ENCODE data around the gene CMTM5. TPM values are rescaled to one million over a fixed set of nuclear protein-coding genes. Genes with fewer than 3 reads are reported as not detected.

CMTM5 gene
- total and polyA plus RNA-seq, 8 donors: 0.71 to 4.1 (median 2.7) TPM

GRCh38 chr14:23339506-23340268 lies 37.2 kb upstream of the CMTM5 start:
- ATAC-seq (no peak), DNase-seq (no peak)
- intact Hi-C loops (cut with DNase I): loop anchor here in 1 of 2 donors (10.0 kb wide), 1 partner anchor 135 kb away; no protein-coding TSS in a partner anchor
- Histone ChIP-seq H3K27ac (no peak overlapping the region), H3K9me3 (peaks cover 0 to 9% of the 10 kb centered on the region in 2 donors), H3K4me1 (no peaks in the 10 kb centered on the region), H3K36me3 (no peaks in the 10 kb centered on the region), H3K27me3 (no peaks in the 10 kb centered on the region), H3K4me3 (no peak overlapping the region)
- TF ChIP-seq CTCF (IDR thresholded peaks at IDR 0.05): no peak

GRCh38 chr14:23344481-23344880 lies 32.4 kb upstream of the CMTM5 start:
- ATAC-seq: no peak

GRCh38 chr14:23345987-23346692 lies 30.7 kb upstream of the CMTM5 start:
- Histone ChIP-seq H3K4me1 (no peaks in the 10 kb centered on the region), H3K27me3 (peaks cover 0 to 7% of the 10 kb centered on the region in 2 donors), H3K27ac (no peak overlapping the region), H3K4me3 (no peak overlapping the region), H3K9me3 (no peaks in the 10 kb centered on the region), H3K36me3 (no peaks in the 10 kb centered on the region)
- ATAC-seq (no peak), DNase-seq (no peak)
- TF ChIP-seq CTCF (IDR thresholded peaks at IDR 0.05): no peak
- intact Hi-C loops (cut with DNase I): loop anchor here in 1 of 2 donors (10.0 kb wide), 1 partner anchor 129 kb away; no protein-coding TSS in a partner anchor

More at GRCh38 chr14:23344481-23344880, 32.4 kb upstream of the CMTM5 start:
- Histone ChIP-seq H3K4me3 (no peak overlapping the region), H3K4me1 (no peaks in the 10 kb centered on the region), H3K36me3 (no peaks in the 10 kb centered on the region), H3K27ac (no peak overlapping the region), H3K9me3 (peaks cover 0 to 6% of the 10 kb centered on the region in 2 donors), H3K27me3 (no peaks in the 10 kb centered on the region)
- intact Hi-C loops (cut with DNase I): loop anchor here in 1 of 2 donors (10.0 kb wide), 1 partner anchor 130 kb away; no protein-coding TSS in a partner anchor
- no peak for TF ChIP-seq CTCF (IDR thresholded peaks at IDR 0.05)
- no peak for DNase-seq

GRCh38 chr14:23346693-23347405 lies 30.0 kb upstream of the CMTM5 start:
- DNase-seq (no peak), ATAC-seq (no peak)
- TF ChIP-seq CTCF (IDR thresholded peaks at IDR 0.05): no peak
- no peak overlapping the region for H3K27ac ChIP-seq
- H3K4me1 ChIP-seq: peaks cover 3 to 5% of the 10 kb centered on the region in 2 donors
- peaks cover 0 to 14% of the 10 kb centered on the region in 2 donors for H3K27me3 ChIP-seq
- H3K36me3 ChIP-seq: no peaks in the 10 kb centered on the region
- H3K4me3 ChIP-seq: no peak overlapping the region
- no peaks in the 10 kb centered on the region for H3K9me3 ChIP-seq
- intact Hi-C loops (cut with DNase I): loop anchor here in 1 of 2 donors (10.0 kb wide), 1 partner anchor 128 kb away; no protein-coding TSS in a partner anchor

Data from left lung (tissue), 10 donors.